B cell (primary cell): Measurements from ENCODE around the gene SNCAIP.

Experiments used
- EZH2 ChIP-seq: IDR thresholded peaks from 2 replicates; pipeline ENCODE4 v1.6.1; 2012; ENCODE audit warnings: borderline replicate concordance, low read depth, mild to moderate bottlenecking, moderate library complexity, low read length; ENCODE audit not compliant: insufficient read depth, poor library complexity, severe bottlenecking
- TF ChIP-seq, protein P1 (sequence below): fragments of 200-600 bp; IDR thresholded peaks from one replicate; pipeline ENCODE4 v1.8.0; 2022; ENCODE audit warnings: antibody characterized with exemption, mild to moderate bottlenecking

DNA sequence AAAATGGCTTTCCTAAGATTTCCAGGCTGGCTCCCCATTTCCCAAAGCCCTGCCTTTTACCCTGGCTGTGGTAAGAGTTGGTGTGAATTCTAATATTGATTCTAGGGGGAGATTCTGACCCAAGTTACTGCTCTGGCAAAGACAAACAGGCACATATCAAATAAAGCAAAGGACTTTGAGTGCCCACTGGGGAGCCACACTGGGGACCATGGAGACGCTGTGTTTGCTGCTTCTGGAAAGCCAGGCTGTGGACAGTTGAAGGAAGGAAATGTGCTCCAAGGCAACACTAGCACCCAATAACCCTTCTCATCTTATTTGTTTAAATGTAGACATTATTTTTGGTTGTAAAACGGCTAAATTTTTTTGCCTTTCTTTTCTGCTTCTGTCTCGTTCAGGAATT lies 78.7 kb downstream of the SNCAIP start:
- TF ChIP-seq, protein P1, sequence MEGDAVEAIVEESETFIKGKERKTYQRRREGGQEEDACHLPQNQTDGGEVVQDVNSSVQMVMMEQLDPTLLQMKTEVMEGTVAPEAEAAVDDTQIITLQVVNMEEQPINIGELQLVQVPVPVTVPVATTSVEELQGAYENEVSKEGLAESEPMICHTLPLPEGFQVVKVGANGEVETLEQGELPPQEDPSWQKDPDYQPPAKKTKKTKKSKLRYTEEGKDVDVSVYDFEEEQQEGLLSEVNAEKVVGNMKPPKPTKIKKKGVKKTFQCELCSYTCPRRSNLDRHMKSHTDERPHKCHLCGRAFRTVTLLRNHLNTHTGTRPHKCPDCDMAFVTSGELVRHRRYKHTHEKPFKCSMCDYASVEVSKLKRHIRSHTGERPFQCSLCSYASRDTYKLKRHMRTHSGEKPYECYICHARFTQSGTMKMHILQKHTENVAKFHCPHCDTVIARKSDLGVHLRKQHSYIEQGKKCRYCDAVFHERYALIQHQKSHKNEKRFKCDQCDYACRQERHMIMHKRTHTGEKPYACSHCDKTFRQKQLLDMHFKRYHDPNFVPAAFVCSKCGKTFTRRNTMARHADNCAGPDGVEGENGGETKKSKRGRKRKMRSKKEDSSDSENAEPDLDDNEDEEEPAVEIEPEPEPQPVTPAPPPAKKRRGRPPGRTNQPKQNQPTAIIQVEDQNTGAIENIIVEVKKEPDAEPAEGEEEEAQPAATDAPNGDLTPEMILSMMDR = no peak
- no peak for TF ChIP-seq EZH2
